Endothelial cell of umbilical vein (primary cell): Measurements from ENCODE around the gene ZNF609. TPM values are rescaled to one million over a fixed set of nuclear protein-coding genes. Genes with fewer than 3 reads are reported as not detected.

Source experiments
- BruUV-seq: library from RNA; stranded (reverse); fragments of 400-500 nt; replicated peaks from 2 replicates; lab custom pipeline; 2021; lab: Mats Ljungman, UMichigan
- CTCF ChIA-PET: fragments of 300-600, 350-600 bp; sonication (Branson Sonifier 250); formaldehyde crosslinking; loops from one replicate; lab custom pipeline; 2021; ENCODE audit warnings: antibody characterized with exemption, inconsistent platforms; lab: Charles Lee
- POLR2A ChIA-PET: fragments of 300-600, 350-600 bp; sonication (Branson Sonifier 250); formaldehyde crosslinking; loops from one replicate; lab custom pipeline; 2021; ENCODE audit warnings: antibody characterized with exemption, inconsistent platforms; lab: Charles Lee
- DNase-seq: peaks from one replicate; pipeline ENCODE4 v3.0.0-alpha.2; 2011; ENCODE audit warnings: low read depth, low spot score
- FAIRE-seq: peaks from 2 replicates; lab custom pipeline; 2011; peaks lifted over from hg19 to GRCh38; lab: Jason Lieb, UNC
- H2AFZ ChIP-seq: 2 replicates; pipeline ENCODE4 v1.6.0; 2012; ENCODE audit warnings: low read depth, low read length, control low read depth, inconsistent platforms
- H3K27ac ChIP-seq: 2 replicates; pipeline ENCODE4 v1.5.1; 2011; ENCODE audit warnings: low read depth, mild to moderate bottlenecking, control low read depth, low read length, moderate library complexity; ENCODE audit not compliant: insufficient read depth
- H3K27me3 ChIP-seq, 2 experiments: 2 replicates each; pipeline versions ENCODE4 v1.6.0 to v1.6.1; 2011; ENCODE audit warnings: low read length in 2 of 2, mixed read lengths in 1 of 2; ENCODE audit not compliant: control insufficient read depth in 2 of 2, insufficient read depth in 2 of 2
- H3K36me3 ChIP-seq, 2 experiments: 2 replicates in 1 of 2; 3 replicates in 1 of 2; pipeline ENCODE4 v1.5.1; 2011; ENCODE audit warnings: low read length in 2 of 2, mild to moderate bottlenecking in 1 of 2, moderate library complexity in 1 of 2; ENCODE audit not compliant: control insufficient read depth in 2 of 2, insufficient read depth in 2 of 2; ENCODE audit errors: extremely low read depth in 1 of 2
- H3K4me1 ChIP-seq: 3 replicates; pipeline ENCODE4 v1.5.1; 2011; ENCODE audit warnings: mild to moderate bottlenecking, low read length; ENCODE audit not compliant: control insufficient read depth, insufficient read depth; ENCODE audit errors: extremely low read depth
- H3K4me2 ChIP-seq: 2 replicates; pipeline ENCODE4 v1.6.1; 2011; ENCODE audit warnings: low read length, control low read depth, mixed read lengths; ENCODE audit not compliant: insufficient read depth
- H3K4me3 ChIP-seq, 3 experiments: fragments of 200-600 bp in 1 of 3; sonication (generic), shearing (Covaris generic) in 1 of 3; replicated peaks in 1 of 3; 2 replicates each; pipeline ENCODE4 v1.5.1; 2011 to 2016; ENCODE audit warnings: control low read depth in 3 of 3, low read length in 3 of 3, mild to moderate bottlenecking in 2 of 3, inconsistent platforms in 1 of 3, low read depth in 1 of 3, moderate library complexity in 1 of 3; ENCODE audit not compliant: insufficient read depth in 1 of 3
- H3K79me2 ChIP-seq: 2 replicates; pipeline ENCODE4 v1.6.0; 2012; ENCODE audit warnings: low read length, inconsistent platforms; ENCODE audit not compliant: control insufficient read depth, insufficient read depth
- H3K9ac ChIP-seq: replicated peaks from 2 replicates; pipeline ENCODE3; 2011; ENCODE audit warnings: low read length, control low read depth; ENCODE audit not compliant: insufficient read depth; ENCODE audit errors: extremely low read depth
- H3K9me1 ChIP-seq: replicated peaks from 3 replicates; pipeline ENCODE4 v1.6.0; 2011; ENCODE audit warnings: mild to moderate bottlenecking, low read length; ENCODE audit not compliant: control insufficient read depth, insufficient read depth; ENCODE audit errors: extremely low read depth
- H3K9me3 ChIP-seq: replicated peaks from 2 replicates; pipeline ENCODE4 v1.5.1; 2012; ENCODE audit warnings: low read length, inconsistent platforms; ENCODE audit not compliant: control insufficient read depth, insufficient read depth
- H4K20me1 ChIP-seq: replicated peaks from 2 replicates; pipeline ENCODE3; 2011; ENCODE audit warnings: mild to moderate bottlenecking, low read length; ENCODE audit not compliant: control insufficient read depth, insufficient read depth; ENCODE audit errors: extremely low read depth
- CTCF ChIP-seq, 2 donors: IDR thresholded peaks; 1 replicate in 1 of 2; 2 replicates in 1 of 2; pipeline ENCODE4 v1.5.1; 2011; ENCODE audit warnings: low read length in 2 of 2, mild to moderate bottlenecking in 2 of 2, moderate library complexity in 2 of 2, control low read depth in 1 of 2, inconsistent platforms in 1 of 2, low read depth in 1 of 2; ENCODE audit not compliant: insufficient read depth in 1 of 2; ENCODE audit errors: extremely low read depth in 1 of 2
- EZH2 ChIP-seq: IDR thresholded peaks from 2 replicates; pipeline ENCODE4 v1.6.1; 2012; ENCODE audit warnings: borderline replicate concordance, low read depth, mild to moderate bottlenecking, moderate library complexity, low read length, inconsistent platforms; ENCODE audit not compliant: severe bottlenecking
- FOS ChIP-seq: IDR thresholded peaks from 2 replicates; pipeline ENCODE4 v1.6.1; 2011; ENCODE audit warnings: mild to moderate bottlenecking, low read length, moderate library complexity, borderline replicate concordance; ENCODE audit not compliant: insufficient read depth
- GATA2 ChIP-seq: IDR thresholded peaks from 2 replicates; pipeline ENCODE4 v1.7.0; 2011; ENCODE audit warnings: low read depth, mild to moderate bottlenecking, moderate library complexity, mixed read lengths, low read length; ENCODE audit not compliant: insufficient read length, insufficient read depth
- JUN ChIP-seq: IDR thresholded peaks from 2 replicates; pipeline ENCODE4 v1.6.1; 2011; ENCODE audit warnings: borderline replicate concordance, low read depth; ENCODE audit not compliant: insufficient read length, insufficient read depth
- MAX ChIP-seq: IDR thresholded peaks from 2 replicates; pipeline ENCODE4 v1.6.1; 2011; ENCODE audit not compliant: insufficient read depth, insufficient read length
- MYC ChIP-seq: IDR thresholded peaks from one replicate; pipeline ENCODE4 v1.6.1; 2011; ENCODE audit warnings: mild to moderate bottlenecking, low read depth, low read length
- POLR2A ChIP-seq: IDR thresholded peaks from 2 replicates; pipeline ENCODE4 v1.6.1; 2012; ENCODE audit warnings: low read depth, mild to moderate bottlenecking, control low read depth, low read length
- POLR2AphosphoS5 ChIP-seq: IDR thresholded peaks from 2 replicates; pipeline ENCODE4 v1.6.1; 2012; ENCODE audit warnings: low read depth, mild to moderate bottlenecking, control low read depth, low read length, moderate library complexity; ENCODE audit not compliant: insufficient read depth
- dilution Hi-C: fragments of 300-500 bp; cut with MboI; formaldehyde crosslinking; loops from one replicate; pipeline ENCODE4 v1.15.0; 2019; ENCODE audit warnings: low sequenced_read_pairs; ENCODE audit not compliant: extremely low pct_ligation_motif_present
- intact Hi-C: fragments of 100-400 bp; cut with micrococcal nuclease; formaldehyde crosslinking; loops from one replicate; pipeline ENCODE4 v1.10.0; 2022
- polyA plus RNA-seq, 4 experiments: library from polyadenylated mRNA; depleted of rRNA in 3 of 4; stranded (reverse) in 3 of 4; unstranded in 1 of 4; fragments of >200 nt; gene quantifications; 2 replicates each; pipeline versions ENCODE4 v1.2.1 to v1.2.3, GENCODE V29; 2011 to 2012; ENCODE audit warnings: missing spikeins in 1 of 4
- total RNA-seq: library from RNA; stranded (reverse); gene quantifications from 2 replicates; pipeline ENCODE4 v1.2.3, GENCODE V29; 2021

ZNF609 gene
- total and polyA plus RNA-seq, 2 donors (not counting 3 experiments of a cell fraction or from before 2014, with no cell fraction given) = 18.2 to 49.6 TPM

DNA sequence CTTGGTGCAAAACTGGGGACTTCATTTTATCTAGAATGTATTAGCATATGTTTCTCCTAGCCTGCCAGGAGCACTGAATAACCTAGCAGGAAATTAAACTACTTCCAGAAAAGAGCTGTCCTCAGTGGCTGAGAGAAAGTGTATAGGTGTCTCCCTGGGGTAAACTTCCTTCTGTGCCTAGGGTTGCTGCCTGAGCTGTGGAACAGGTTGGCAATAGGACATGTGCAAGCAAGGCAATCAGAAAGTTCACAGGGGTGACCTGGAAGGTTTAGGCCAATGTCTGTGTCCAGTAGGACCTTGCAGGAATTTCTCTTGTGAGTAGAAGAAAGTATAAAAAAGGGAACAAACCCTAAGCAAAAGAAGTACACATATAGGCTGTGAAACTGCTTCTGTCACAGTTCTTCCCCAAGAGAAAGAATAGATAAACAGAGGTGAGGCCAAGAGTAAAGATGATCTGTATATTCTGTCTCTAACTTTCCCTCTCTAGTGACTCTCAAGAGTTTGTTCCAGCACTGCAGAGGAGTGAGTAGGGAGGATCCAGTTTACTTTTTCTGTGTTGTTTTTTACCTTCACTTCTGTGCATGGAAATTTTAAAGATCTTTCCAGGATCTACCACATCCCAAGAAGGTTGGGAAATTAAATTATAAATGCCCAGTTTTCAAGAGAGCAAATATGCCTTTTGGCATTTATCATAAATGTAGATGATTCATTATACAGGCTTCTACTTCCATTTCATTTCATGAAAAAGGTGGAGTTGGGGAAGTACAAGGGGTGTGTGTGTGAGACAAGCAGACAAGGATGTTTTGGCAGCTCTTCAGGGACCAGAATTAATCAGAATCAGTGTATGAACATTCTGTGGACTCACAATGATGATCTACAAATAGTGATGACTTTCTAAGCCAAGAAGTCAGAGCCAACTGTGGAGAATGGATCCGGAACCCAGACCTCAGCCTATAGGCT is 159.8 kb downstream of the ZNF609 start:
- CTCF ChIA-PET = interaction anchor here (0.6 to 1.9 kb wide), 5 partner anchors 10 to 113 kb away, joined by 3 to 8 read pairs (median 4); no protein-coding TSS in a partner anchor
- H3K4me3 ChIP-seq = no peak overlapping the region
- H3K4me2 ChIP-seq = no peak overlapping the region
- H3K9me1 ChIP-seq = no peaks in the 10 kb centered on the region
- dilution Hi-C loops = no loop called here
- POLR2A ChIA-PET = interaction anchor here (0.6 kb wide), 1 partner anchor 18 kb away, joined by 3 read pairs; no protein-coding TSS in a partner anchor
- H3K27ac ChIP-seq = no peak overlapping the region
- peak; percentile 40 for FAIRE-seq
- H3K36me3 ChIP-seq = peaks cover 4% of the 10 kb centered on the region in 2 experiments
- peaks cover 66% of the 10 kb centered on the region for H3K79me2 ChIP-seq
- peaks cover 8% of the 10 kb centered on the region for H4K20me1 ChIP-seq
- H2AFZ ChIP-seq = no peak overlapping the region
- intact Hi-C loops = no loop called here
- TF ChIP-seq POLR2A (no peak), POLR2AphosphoS5 (no peak), EZH2 (no peak)
- H3K27me3 ChIP-seq = no peaks in the 10 kb centered on the region
- H3K4me1 ChIP-seq = no peaks in the 10 kb centered on the region
- H3K9ac ChIP-seq = no peak overlapping the region
- peak; percentile 24 for DNase-seq
- no TSS peak for BruUV-seq
- no peaks in the 10 kb centered on the region for H3K9me3 ChIP-seq

DNA sequence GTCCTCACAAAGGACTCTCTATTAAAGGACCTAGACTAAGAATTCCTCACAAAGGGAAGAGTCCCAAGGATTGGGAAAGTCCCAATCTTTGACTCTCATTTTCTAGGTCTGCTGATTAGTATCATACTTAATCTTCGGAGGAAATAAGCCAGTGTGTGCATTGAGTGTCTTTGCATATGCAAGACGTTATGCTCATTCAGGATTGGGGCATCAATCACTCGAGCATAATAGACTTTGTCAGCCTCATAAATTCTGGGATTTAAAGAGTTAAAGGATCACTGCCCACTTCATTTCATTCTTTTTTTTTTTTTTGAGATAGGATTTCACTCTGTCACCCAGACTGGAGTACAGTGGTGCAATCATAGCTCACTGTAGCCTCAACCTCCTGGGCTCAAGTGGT is 160.7 kb downstream of the ZNF609 start:
- no peak for TF ChIP-seq JUN
- no peak for TF ChIP-seq FOS
- TF ChIP-seq EZH2 = no peak
- TF ChIP-seq POLR2AphosphoS5 = no peak
- TF ChIP-seq GATA2 = no peak
- no peak for TF ChIP-seq MAX
- no peak for TF ChIP-seq POLR2A
- TF ChIP-seq MYC = no peak
- TF ChIP-seq CTCF (IDR thresholded peaks at IDR 0.05; ENCODE audit: extremely low read depth in 1 of 2, insufficient read depth in 1 of 2, low read depth in 1 of 2, low read length in 2 of 2) = no peak
- no TSS peak for BruUV-seq
- Histone ChIP-seq H3K79me2 (peaks cover 61% of the 10 kb centered on the region), H3K9me1 (no peaks in the 10 kb centered on the region), H3K9ac (no peak overlapping the region), H3K9me3 (no peaks in the 10 kb centered on the region), H2AFZ (no peak overlapping the region), H4K20me1 (peaks cover 8% of the 10 kb centered on the region), H3K4me1 (no peaks in the 10 kb centered on the region), H3K27me3 (no peaks in the 10 kb centered on the region), H3K27ac (no peak overlapping the region), H3K4me2 (no peak overlapping the region), H3K36me3 (peaks cover 4% of the 10 kb centered on the region in 2 experiments), H3K4me3 (no peak overlapping the region)
- FAIRE-seq (no peak), DNase-seq (no peak)
- intact Hi-C loops (no loop called here), dilution Hi-C loops (no loop called here)
- ChIA-PET CTCF (no interaction called here), POLR2A (no interaction called here)
